Body of pancreas (tissue), 4 donors: ENCODE results near the gene HADHB. TPM values are rescaled to one million over a fixed set of nuclear protein-coding genes. Genes with fewer than 3 reads are reported as not detected.

Experiments
- ATAC-seq: fragments of 150-250 bp; one replicate; pipeline ENCODE4 v1.9.1; 2016
- DNase-seq, 4 donors: peaks; one replicate each; pipeline ENCODE4 v3.0.0-alpha.2; 2019
- H3K27ac ChIP-seq, 4 donors: fragments of 200-600 bp; sonication (generic); 1 replicate in 3 of 4; 2 replicates in 1 of 4; pipeline versions ENCODE4 v1.5.1 to v1.6.1; 2016 to 2019; ENCODE audit warnings: mild to moderate bottlenecking in 1 of 4, mixed read lengths in 1 of 4, moderate library complexity in 1 of 4
- H3K27me3 ChIP-seq, 2 donors: fragments of 200-600 bp; sonication (generic); one replicate each; pipeline ENCODE4 v1.6.0; 2016; ENCODE audit warnings: mild to moderate bottlenecking in 1 of 2
- H3K36me3 ChIP-seq, 2 donors: fragments of 200-600 bp; sonication (generic); replicated peaks in 1 of 2; 2 replicates each; pipeline ENCODE4 v1.5.1; 2016; ENCODE audit warnings: low read depth in 2 of 2; ENCODE audit not compliant: insufficient read depth in 1 of 2
- H3K4me1 ChIP-seq: fragments of 200-600 bp; sonication (generic); one replicate; pipeline ENCODE4 v1.6.0; 2016
- H3K4me3 ChIP-seq, 2 donors: fragments of 200-600 bp; sonication (generic); 1 replicate in 1 of 2; 2 replicates in 1 of 2; pipeline ENCODE4 v1.5.1; 2016 to 2019
- H3K9me3 ChIP-seq, 3 donors: fragments of 200-600 bp; sonication (generic); 1 replicate in 2 of 3; 2 replicates in 1 of 3; pipeline ENCODE4 v1.5.1; 2016
- POLR2A ChIP-seq, 3 donors: fragments of 450-650 bp; IDR thresholded peaks; one replicate each; pipeline ENCODE4 v1.6.1; 2016; ENCODE audit warnings: antibody characterized with exemption in 3 of 3, mild to moderate bottlenecking in 2 of 3
- WGBS, 2 donors: methylation state at CpG; one replicate each; pipeline ENCODE4 v1.1.5; 2017; 5-methylcytosine and 5-hydroxymethylcytosine counted together
- intact Hi-C: fragments of 100-400 bp; cut with DNase I; formaldehyde crosslinking; loops from one replicate; pipeline ENCODE4 v1.15.1; 2023
- total RNA-seq, 2 donors: library from RNA; depleted of rRNA; stranded (reverse); fragments of >200 nt; gene quantifications; one replicate each; pipeline ENCODE4 v1.1.0, GENCODE V29; 2016
- TF ChIP-seq, protein P1 (sequence below), 7 experiments: fragments of 450-650 bp in 4 of 7; fragments of 200-600 bp in 3 of 7; sonication (generic) in 3 of 7; IDR thresholded peaks; one replicate each; pipeline ENCODE4 v1.5.1; 2016 to 2019; ENCODE audit warnings: antibody characterized with exemption in 7 of 7

The HADHB gene
- total RNA-seq, 2 donors from 2014 or later = 108 to 127 TPM

DNA sequence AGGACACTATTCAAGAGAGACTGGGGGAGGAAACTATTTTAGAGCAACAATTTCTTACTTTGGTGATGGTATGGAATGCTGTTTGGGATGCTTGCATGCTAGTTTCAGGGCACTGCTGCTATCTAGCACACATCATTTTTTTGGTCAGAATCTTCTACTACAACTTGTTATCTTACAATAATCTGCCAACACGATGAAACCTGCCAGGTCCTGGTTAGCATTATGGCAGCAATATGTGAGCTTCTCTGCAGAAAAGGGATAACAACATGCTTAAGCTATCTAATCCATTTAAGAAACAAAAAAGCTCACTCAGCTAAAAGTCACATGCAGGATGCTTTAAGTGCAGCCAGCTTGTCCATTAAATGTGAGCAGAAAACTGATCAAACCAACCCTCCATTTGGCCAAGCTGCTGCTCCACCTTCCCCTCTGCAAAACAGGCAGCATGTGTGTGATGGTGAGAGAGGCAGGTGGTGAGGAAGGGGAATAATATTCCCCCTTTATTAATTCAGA is 41.7 kb upstream of the HADHB start:
- Histone ChIP-seq H3K9me3 (no peaks in the 10 kb centered on the region), H3K36me3 (peaks cover 5 to 21% of the 10 kb centered on the region in 2 donors), H3K27me3 (no peaks in the 10 kb centered on the region), H3K27ac (no peak overlapping the region), H3K4me3 (no peak overlapping the region), H3K4me1 (no peaks in the 10 kb centered on the region)
- 25 to 29% methylated on average over 1 of the region's 1 CpG for WGBS, 2 donors
- intact Hi-C loops = no loop called here
- DNase-seq = no peak
- TF ChIP-seq POLR2A (IDR thresholded peaks at IDR 0.05) = no peak
- TF ChIP-seq, protein P1, sequence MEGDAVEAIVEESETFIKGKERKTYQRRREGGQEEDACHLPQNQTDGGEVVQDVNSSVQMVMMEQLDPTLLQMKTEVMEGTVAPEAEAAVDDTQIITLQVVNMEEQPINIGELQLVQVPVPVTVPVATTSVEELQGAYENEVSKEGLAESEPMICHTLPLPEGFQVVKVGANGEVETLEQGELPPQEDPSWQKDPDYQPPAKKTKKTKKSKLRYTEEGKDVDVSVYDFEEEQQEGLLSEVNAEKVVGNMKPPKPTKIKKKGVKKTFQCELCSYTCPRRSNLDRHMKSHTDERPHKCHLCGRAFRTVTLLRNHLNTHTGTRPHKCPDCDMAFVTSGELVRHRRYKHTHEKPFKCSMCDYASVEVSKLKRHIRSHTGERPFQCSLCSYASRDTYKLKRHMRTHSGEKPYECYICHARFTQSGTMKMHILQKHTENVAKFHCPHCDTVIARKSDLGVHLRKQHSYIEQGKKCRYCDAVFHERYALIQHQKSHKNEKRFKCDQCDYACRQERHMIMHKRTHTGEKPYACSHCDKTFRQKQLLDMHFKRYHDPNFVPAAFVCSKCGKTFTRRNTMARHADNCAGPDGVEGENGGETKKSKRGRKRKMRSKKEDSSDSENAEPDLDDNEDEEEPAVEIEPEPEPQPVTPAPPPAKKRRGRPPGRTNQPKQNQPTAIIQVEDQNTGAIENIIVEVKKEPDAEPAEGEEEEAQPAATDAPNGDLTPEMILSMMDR (IDR thresholded peaks at IDR 0.05) = no peak
- ATAC-seq = no peak

DNA sequence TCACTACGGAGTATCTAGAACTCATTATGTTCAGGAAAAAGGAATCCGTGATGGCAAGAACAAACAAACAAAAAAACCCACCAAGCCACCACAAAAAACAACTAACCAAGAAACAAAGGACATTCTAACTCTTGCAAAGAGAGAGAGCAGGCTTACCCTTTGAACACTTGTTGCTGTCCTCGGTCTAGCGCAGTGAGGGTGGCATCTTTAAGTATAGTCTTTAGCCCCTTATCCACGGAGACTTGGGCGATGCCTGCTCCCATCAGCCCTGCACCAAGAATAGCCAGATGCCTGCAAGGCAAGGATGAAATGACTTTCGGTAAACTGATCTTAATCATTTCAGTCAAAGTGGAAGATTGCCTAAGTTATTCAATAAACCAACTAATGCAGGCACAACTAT is 40.8 kb upstream of the HADHB start:
- no peaks in the 10 kb centered on the region for H3K4me1 ChIP-seq
- WGBS, 2 donors = 92 to 93% methylated on average over 7 of the region's 7 CpGs
- no peak overlapping the region for H3K27ac ChIP-seq
- no peaks in the 10 kb centered on the region for H3K27me3 ChIP-seq
- DNase-seq = no peak
- H3K4me3 ChIP-seq = no peak overlapping the region
- H3K9me3 ChIP-seq = no peaks in the 10 kb centered on the region
- no peak for ATAC-seq
- intact Hi-C loops = no loop called here
- H3K36me3 ChIP-seq = peaks cover 6 to 21% of the 10 kb centered on the region in 2 donors
- TF ChIP-seq, protein P1 (IDR thresholded peaks at IDR 0.05) = no peak
- TF ChIP-seq POLR2A (IDR thresholded peaks at IDR 0.05) = no peak

DNA sequence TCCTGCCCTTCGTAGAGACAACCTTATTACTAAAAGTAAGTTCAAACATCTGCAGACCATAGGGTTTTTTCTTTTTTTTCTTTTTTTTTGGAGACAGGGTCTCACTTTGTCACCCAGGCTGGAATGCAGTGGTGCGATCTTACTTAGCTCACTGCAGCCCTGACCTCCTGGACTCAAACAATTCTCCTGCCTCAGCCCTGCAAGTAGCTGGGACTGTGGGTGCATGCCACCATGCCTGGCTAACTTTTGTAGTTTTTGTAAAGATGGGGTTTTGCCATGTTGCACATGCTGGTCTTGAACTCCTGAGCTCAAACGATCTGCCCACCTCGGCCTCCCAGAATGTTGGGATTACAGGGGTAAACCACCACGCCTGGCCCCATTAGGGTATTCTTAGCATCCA is 32.7 kb upstream of the HADHB start:
- H3K27me3 ChIP-seq = no peaks in the 10 kb centered on the region
- peaks cover 10 to 26% of the 10 kb centered on the region in 2 donors for H3K36me3 ChIP-seq
- H3K4me1 ChIP-seq = no peaks in the 10 kb centered on the region
- TF ChIP-seq, protein P1 (IDR thresholded peaks at IDR 0.05) = no peak
- TF ChIP-seq POLR2A (IDR thresholded peaks at IDR 0.05) = no peak
- no peak overlapping the region for H3K4me3 ChIP-seq
- ATAC-seq (no peak), DNase-seq (no peak)
- intact Hi-C loops = no loop called here
- H3K9me3 ChIP-seq = no peaks in the 10 kb centered on the region
- 90 to 96% methylated on average over 5 of the region's 5 CpGs for WGBS, 2 donors
- no peak overlapping the region for H3K27ac ChIP-seq

DNA sequence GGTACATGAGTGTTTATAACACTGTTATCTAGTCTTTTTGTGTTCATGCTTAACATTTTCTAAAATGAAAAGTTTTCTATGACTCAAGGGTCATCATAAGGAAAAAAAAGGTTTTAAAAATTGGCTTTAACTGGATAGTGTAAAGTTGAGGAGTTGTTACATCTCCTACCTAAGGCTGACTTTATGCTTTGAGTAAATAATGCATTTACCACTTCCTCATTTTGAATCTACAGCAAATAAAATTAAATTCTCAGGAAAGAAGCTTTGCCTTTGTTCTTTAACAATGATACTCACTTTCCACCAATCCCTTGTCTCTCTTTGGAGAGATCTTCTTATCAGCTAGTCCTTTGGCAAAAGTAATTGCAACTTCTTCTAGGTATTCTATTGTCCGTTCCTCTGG is 30.0 kb upstream of the HADHB start:
- TF ChIP-seq, protein P1 (IDR thresholded peaks at IDR 0.05) = no peak
- TF ChIP-seq POLR2A (IDR thresholded peaks at IDR 0.05) = no peak
- Histone ChIP-seq H3K27me3 (no peaks in the 10 kb centered on the region), H3K9me3 (no peaks in the 10 kb centered on the region), H3K4me1 (no peaks in the 10 kb centered on the region), H3K36me3 (peaks cover 2 to 24% of the 10 kb centered on the region in 2 donors), H3K27ac (no peak overlapping the region), H3K4me3 (no peak overlapping the region)
- DNase-seq (no peak), ATAC-seq (no peak)
- 88 to 92% methylated on average over 1 of the region's 1 CpG for WGBS, 2 donors
- intact Hi-C loops = no loop called here

DNA sequence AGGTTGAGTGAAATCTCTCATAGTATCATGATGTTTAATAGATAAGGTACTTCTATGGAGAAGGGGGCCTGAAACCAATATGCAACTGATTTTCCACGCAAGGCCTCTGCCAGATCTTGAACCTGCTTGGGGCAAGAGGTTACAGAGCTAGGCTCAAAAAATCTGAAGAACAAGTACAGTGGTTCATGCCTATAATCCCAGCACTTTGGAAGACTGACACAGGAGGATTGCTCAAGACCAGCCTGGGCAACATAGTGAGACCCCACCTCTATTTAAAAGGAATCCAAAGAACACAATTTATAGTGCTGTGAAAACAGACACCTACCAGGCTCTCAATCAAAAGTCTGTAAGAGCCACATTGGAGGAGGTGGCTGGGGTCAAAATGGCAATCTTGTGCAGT is 28.9 kb upstream of the HADHB start:
- intact Hi-C loops = no loop called here
- WGBS, 2 donors = 87 to 100% methylated on average over 1 of the region's 1 CpG
- ATAC-seq = no peak
- TF ChIP-seq POLR2A (IDR thresholded peaks at IDR 0.05) = no peak
- TF ChIP-seq, protein P1 (IDR thresholded peaks at IDR 0.05) = no peak
- Histone ChIP-seq H3K27ac (no peak overlapping the region), H3K27me3 (no peaks in the 10 kb centered on the region), H3K4me3 (no peak overlapping the region), H3K4me1 (no peaks in the 10 kb centered on the region), H3K36me3 (peaks cover 0 to 16% of the 10 kb centered on the region in 2 donors), H3K9me3 (no peaks in the 10 kb centered on the region)
- DNase-seq = no peak
